Measurements from ENCODE around the gene KIAA1671.

DNA sequence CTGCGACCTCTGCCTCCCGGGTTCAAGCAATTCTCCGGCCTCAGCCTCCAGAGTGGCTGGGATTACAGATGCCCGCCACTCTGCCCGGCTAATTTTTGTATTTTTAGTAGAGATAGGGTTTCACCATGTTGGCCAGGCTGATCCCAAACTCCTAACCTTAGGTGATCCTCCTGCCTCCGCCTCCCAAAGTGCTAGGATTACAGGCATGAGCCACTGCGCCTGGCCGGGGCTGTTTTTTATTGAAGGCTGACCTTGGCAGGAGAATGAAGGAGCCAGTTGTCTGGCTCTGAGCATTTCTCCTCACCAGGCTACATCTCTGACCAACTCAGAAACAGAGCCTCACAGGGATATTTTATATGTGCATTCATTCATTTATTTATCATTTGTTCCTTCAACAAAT is 2.3 kb downstream of the KIAA1671 start:
- TF ChIP-seq, protein P1, sequence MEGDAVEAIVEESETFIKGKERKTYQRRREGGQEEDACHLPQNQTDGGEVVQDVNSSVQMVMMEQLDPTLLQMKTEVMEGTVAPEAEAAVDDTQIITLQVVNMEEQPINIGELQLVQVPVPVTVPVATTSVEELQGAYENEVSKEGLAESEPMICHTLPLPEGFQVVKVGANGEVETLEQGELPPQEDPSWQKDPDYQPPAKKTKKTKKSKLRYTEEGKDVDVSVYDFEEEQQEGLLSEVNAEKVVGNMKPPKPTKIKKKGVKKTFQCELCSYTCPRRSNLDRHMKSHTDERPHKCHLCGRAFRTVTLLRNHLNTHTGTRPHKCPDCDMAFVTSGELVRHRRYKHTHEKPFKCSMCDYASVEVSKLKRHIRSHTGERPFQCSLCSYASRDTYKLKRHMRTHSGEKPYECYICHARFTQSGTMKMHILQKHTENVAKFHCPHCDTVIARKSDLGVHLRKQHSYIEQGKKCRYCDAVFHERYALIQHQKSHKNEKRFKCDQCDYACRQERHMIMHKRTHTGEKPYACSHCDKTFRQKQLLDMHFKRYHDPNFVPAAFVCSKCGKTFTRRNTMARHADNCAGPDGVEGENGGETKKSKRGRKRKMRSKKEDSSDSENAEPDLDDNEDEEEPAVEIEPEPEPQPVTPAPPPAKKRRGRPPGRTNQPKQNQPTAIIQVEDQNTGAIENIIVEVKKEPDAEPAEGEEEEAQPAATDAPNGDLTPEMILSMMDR (conservative IDR thresholded peaks at IDR 0.05; ENCODE audit: low read depth, low read length): no peak
- TF ChIP-seq BHLHE40 (IDR thresholded peaks at IDR 0.05; ENCODE audit: low read depth, low read length): no peak
